H54 (cell line): ENCODE results near the gene ANKRD13C.

Source experiments
- DNase-seq: peaks from one replicate; pipeline ENCODE4 v3.0.0; 2011; ENCODE audit warnings: low spot score, mixed read lengths; ENCODE audit not compliant: insufficient read length
- FAIRE-seq: peaks from 3 replicates; lab custom pipeline; 2011; peaks lifted over from hg19 to GRCh38; lab: Jason Lieb, UNC
- POLR2A ChIP-seq: IDR thresholded peaks from 2 replicates; pipeline ENCODE4 v1.6.1; 2011; ENCODE audit warnings: low read depth, mild to moderate bottlenecking, low read length

Gene ANKRD13C

DNA sequence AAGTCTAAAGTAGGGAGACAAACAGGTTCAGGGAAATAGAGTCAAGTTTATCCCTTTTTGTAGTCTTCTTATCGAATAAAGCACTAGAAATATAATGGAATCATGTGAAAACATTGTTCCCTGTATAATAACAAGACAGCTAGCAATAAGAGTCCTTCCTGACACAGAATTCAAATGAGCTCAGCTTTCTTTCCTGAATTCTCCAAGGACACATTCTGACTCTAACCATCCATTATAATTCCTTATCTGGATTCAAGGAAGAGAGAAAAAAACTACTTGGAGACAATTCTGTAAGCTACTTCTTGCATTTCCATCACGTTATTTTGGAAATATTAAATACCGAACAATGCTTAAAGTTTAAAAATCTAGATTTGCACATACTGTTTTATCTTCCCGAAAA lies 58.8 kb downstream of the ANKRD13C start:
- TF ChIP-seq POLR2A, result no peak
- FAIRE-seq (no peak), DNase-seq (no peak)

- TF ChIP-seq POLR2A, result no peak
- FAIRE-seq, result no peak
- no peak for DNase-seq
Observed at GRCh38 chr1:70293186-70293843, 61.2 kb downstream of the ANKRD13C start.

DNA sequence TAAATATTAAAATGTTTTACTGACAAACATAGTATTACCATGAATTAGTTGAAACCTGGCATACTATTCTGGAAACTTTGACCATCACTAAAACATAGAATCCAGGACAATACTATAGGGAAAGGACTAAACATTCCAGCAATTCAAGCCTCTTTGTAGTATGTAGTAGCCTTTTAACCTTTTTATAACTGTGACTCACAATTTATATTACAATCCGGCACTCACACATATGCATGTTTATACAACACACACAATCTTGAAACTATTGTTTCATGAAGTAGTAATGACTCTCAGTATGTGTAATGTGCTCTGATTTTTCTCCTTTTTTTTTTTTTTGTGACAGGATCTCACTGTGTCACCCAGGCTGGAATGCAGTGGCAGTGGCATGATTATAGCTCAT lies 64.3 kb downstream of the ANKRD13C start:
- DNase-seq (no peak), FAIRE-seq (no peak)
- no peak for TF ChIP-seq POLR2A

GRCh38 chr1:70288166-70288565 lies 66.4 kb downstream of the ANKRD13C start:
- no peak for DNase-seq
- TF ChIP-seq POLR2A, result no peak
- no peak for FAIRE-seq

DNA sequence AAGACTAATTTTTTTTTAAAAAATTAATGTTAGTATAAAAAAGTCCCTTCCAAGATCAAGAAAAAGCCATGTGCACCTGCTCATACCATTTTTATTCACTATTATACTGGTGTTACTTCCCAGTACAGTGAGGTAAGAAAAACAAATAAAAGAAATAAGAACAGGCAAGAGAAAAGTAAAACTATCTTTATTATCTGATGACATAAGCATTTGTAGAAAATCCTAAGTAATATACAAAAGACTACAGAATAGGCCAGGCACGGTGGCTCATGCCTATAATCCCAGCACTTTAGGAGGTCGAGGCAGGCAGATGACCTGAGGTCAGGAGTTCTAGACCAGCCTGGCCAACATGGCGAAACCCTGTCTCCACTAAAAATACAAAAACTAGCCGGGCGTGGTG lies 68.1 kb downstream of the ANKRD13C start:
- DNase-seq, result no peak
- no peak for TF ChIP-seq POLR2A
- FAIRE-seq, result no peak

DNA sequence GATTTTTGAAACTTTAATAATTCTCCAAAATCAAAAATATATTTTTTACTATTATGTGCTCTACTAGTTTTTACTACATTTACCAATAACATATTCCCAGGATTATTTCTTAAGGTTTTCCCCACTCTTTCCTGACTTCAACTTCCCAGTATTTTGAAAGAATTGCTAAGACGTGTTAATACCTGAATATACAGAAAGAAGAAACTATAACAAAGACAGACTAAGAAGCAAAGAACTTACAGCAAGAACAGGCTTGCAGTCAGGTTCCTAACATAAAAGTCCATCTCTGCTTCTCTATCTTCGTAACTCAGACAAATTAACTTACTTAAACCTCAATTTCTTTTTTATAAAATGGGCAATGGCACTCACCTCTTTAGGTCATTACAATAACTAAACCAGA lies 70.2 kb downstream of the ANKRD13C start:
- FAIRE-seq (no peak), DNase-seq (no peak)
- TF ChIP-seq POLR2A, result no peak

DNA sequence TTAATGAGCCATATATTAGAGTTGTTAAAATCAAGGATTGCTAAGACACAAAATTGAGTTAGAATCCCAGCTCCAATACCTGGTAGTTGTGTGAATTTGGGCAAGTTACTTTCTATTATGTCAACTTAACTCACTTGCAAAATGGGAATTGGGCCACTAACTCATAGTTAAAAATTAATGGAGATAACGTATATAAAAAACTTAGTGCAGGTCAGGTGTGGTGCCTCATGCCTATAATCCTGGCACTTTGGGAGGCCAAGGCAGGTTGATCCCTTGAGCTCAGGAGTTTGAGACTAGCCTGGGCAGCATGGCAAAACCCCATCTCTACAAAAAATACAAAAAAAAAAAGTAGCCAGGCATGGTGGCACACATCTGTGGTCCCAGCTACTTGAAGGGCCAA lies 75.8 kb downstream of the ANKRD13C start:
- no peak for DNase-seq
- TF ChIP-seq POLR2A, result no peak
- FAIRE-seq, result no peak

- DNase-seq (no peak), FAIRE-seq (no peak)
- TF ChIP-seq POLR2A, result no peak
Observed at GRCh38 chr1:70277875-70278274, 76.6 kb downstream of the ANKRD13C start.

DNA sequence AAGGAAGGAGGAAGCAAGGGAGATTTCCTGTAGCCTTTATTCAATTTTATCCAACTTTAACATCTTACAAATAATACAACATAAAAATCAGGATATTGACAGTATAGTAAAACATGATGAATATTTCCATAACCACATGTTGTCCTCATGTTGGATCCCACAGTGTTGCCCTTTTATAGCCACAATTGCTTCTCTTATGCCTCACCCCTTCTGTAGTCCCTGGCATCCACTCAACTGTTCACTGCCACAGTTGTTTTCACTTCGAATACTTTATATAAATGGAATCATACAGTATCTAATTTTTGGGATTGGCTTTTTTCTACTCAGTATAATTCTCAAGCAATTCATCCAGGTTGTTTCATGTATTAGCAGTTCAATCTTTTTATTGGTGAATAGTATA lies 88.6 kb downstream of the ANKRD13C start:
- DNase-seq (no peak), FAIRE-seq (no peak)
- TF ChIP-seq POLR2A, result no peak

DNA sequence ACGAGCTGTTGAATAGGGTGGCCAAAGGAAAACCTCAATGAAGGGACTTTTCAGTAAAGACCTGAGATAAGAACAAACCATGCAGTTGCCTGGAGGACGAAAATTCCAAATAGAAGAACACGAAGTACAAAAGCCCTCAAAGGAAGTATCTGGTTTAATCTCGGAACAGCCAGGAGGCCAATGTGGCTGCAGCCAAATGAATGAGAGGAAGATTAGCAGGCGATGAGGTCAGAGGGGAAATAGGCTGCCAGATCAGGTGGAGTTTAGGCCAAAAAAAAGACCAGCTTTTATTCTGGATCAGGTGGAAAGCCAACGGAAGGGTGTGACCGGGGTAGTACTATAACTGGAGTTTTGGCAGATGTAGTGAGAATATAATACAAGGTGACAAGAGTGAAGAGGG lies 89.7 kb downstream of the ANKRD13C start:
- TF ChIP-seq POLR2A, result no peak
- FAIRE-seq (no peak), DNase-seq (no peak)

GRCh38 chr1:70256664-70257063 lies 97.9 kb downstream of the ANKRD13C start:
- FAIRE-seq (peak; percentile 52), DNase-seq (no peak)
- no peak for TF ChIP-seq POLR2A

DNA sequence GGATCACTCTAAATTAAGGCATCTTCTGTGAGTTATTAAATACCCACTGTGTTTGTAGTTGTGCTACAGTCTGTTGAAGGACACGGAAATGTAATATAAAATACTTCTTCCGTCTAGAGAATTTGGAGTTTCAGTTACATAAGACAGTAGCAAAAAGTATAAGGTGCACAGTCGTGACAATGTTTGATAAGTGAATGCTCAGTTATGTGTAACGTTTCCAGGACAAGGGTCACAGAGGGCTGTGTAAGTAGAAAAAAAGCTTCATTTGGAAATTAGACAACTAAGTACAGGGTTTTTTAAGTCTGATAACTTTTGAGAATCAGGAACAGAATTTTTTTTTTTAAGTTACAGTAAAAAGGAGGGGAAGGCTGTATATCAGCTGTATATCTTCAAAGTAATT lies 105.8 kb downstream of the ANKRD13C start:
- DNase-seq, result no peak
- TF ChIP-seq POLR2A, result no peak
- no peak for FAIRE-seq

DNA sequence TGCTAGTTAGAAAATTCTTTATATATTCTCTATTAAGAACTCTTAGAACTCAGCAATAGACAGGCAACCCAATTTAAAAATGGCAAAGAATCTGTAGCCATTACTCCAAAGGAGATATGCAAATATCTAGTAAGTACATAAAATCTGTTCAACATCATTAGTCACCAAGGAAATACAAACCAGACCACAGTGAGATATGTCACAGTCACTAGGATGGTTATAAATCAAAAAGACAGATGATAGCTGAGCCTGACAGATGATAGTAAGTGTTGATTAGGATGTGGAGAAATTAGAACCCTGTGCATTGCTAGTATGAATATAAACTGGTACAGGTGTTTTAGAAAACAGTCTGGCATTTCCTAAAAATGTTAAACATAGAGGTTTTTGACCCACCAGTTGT lies 106.8 kb downstream of the ANKRD13C start:
- no peak for DNase-seq
- no peak for FAIRE-seq
- no peak for TF ChIP-seq POLR2A

DNA sequence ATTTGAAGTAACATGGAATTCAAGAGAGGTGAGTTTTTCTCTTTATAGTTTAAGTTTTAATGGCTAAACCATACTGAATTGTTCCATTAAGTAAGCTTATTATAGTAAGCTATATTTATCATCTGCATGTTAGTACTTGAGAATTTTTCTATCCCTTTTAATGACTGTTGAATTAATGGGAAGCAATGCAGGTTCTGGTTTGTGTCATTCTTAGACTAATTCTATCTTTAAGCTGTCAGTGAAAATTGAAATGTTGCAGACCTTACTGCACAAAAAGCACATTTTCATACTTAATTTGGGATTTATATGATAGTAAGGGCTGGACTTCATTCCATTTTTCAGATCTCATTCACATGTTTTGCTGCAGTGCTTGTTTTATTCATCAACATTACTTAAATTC lies 107.4 kb downstream of the ANKRD13C start:
- no peak for FAIRE-seq
- DNase-seq, result no peak
- TF ChIP-seq POLR2A, result no peak

GRCh38 chr1:70239940-70240339 lies 114.6 kb downstream of the ANKRD13C start:
- TF ChIP-seq POLR2A, result no peak
- FAIRE-seq, result no peak
- no peak for DNase-seq
